GM10847 (cell line): ENCODE results near the gene WFIKKN1.

Experiments
- POLR2A ChIP-seq: IDR thresholded peaks from 2 replicates; pipeline ENCODE4 v1.6.1; 2011; ENCODE audit not compliant: insufficient read length; ENCODE audit errors: extremely low read depth

WFIKKN1 gene

GRCh38 chr16:590815-591200 lies 40.0 kb upstream of the WFIKKN1 start:
- TF ChIP-seq POLR2A: no peak

DNA sequence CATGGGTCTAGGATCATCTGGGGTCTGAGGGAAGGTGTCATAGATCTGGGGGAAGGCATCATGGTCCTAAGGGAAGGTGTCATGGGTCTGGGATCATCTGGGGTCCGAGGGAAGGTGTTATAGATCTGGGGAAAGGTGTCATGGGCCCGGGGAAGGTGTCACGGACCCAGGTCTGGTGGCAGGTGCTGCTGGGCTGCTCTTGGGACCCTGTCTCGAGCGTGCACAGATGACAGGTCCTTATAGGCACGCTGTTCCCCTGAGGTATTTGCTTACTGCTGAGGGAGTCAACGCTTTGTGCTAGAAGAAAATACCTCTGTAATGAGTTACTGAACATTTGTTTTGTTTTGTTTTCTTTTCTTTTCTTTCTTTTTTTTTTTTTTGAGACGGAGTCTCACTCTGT lies 39.6 kb upstream of the WFIKKN1 start:
- TF ChIP-seq POLR2A: no peak

GRCh38 chr16:591892-592517 lies 38.8 kb upstream of the WFIKKN1 start:
- TF ChIP-seq POLR2A: no peak

DNA sequence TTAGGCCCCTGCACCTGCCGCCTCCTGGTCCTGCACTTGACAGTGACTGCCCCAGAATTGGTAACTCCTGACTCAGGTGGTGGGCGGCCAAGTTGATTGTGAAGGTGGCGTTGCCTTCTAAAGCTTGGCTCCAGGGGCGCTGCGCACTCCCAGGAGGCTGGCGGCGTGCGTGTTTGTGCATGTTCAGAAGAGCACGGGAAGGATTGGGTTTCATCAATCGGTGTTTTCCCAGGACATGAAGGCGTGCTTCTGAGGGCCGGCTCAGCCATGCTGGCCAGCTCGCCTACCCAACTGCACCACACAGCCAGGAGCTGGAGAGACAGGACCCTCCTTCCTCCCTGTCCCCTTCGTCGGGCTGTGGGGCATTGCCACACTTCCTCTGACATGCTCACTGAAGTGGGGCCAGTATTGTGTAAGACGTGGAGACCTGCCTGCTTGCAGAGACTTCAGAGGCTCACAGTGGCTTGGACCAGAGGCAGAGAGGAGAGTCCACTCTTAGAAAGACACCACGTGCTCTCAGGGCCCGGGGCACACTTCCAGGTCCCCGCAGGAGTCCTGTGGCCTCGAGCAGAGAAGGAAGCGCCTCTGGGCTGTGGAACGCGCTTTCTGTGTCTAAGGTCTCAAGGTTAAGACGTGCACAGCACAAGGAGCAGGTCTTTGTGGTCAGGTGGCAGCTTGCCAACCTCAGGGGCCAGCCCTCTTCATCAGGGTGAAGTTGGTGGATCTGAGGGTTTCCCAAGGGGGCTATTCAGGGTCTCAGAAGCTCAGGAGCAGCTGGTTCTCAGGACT lies 38.1 kb upstream of the WFIKKN1 start:
- no peak for TF ChIP-seq POLR2A

GRCh38 chr16:593406-593805 lies 37.4 kb upstream of the WFIKKN1 start:
- no peak for TF ChIP-seq POLR2A

DNA sequence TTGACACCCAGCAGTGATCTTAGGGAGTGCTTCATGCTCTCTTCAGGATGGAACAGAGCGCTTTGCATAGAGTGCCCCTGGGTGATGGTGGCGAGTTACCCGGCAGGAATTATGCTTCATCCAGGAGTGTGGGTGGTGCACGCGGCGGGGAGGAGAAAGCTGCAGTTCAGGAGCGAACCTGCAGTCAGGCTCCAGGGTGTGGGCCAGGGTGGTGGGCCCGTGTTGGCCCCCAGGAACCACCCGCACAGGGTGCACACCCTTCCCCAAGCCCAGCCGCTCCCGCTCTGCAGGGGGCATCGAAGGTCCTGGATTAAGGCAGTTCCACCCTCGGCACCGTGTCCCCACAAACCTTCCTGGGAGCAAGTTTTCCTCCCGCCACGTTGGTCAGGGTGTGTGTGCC lies 37.0 kb upstream of the WFIKKN1 start:
- TF ChIP-seq POLR2A: no peak

DNA sequence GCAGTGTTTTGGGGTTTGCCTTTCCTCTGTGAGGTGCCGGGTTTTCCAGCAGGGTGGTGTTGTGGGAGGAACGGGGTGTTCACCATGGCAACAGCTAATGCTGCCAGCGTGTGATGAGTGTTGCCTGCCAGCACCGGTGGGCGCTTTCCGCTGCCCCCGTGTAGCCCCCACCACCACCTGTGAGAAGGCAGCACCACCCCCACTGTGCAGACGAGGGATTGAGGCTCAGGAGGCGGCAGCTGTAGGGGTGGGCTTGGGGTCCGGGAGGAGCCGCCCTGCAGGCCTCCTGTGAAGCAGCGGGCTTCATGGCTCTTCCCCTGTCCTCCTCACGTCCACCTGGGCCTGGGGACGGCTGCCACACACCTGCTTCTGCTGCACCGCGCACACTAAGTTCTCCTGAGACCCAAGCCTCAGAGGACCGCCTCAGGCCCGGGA lies 35.7 kb upstream of the WFIKKN1 start:
- no peak for TF ChIP-seq POLR2A

DNA sequence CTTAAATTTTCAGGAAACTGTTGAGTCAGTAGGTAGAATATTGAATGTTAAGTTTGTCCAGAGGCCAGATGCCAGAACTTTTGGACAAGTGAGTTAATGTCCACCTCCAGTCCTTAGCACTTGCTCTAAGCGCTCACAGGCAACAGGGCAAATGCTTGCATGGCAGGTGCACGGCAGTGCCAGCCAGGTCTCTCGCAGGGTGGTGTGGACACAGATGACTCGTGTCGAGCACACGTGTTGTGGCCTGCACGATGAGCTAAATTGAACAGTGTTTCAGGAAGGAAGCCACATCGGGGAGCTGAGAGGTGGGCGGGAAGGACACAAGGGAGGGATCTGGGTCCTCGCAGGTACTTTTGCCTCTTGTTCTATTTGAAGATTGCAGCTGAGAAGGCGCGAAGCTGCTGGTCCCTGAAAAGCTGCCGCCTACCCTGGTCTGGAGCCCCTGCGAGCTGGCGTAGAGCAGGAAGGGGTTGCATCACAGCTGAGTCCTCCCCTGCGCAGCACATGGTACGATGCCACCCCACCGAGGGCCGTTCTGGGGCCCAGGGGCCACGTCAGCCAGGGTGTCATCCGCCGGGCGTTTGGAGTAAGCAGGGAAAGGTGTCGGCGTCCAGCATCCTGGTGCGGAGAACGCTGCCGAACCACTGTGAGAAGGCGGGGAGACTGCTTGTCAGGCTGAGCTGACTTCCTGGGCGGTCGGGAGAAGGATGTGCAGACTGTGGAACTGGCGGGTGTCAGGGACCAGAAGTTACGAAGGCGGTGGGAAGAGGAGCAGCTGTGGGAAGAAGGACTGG lies 34.6 kb upstream of the WFIKKN1 start:
- no peak for TF ChIP-seq POLR2A

- no peak for TF ChIP-seq POLR2A
These were observed 34.1 kb upstream of the WFIKKN1 start for GRCh38 chr16:596736-597060.

DNA sequence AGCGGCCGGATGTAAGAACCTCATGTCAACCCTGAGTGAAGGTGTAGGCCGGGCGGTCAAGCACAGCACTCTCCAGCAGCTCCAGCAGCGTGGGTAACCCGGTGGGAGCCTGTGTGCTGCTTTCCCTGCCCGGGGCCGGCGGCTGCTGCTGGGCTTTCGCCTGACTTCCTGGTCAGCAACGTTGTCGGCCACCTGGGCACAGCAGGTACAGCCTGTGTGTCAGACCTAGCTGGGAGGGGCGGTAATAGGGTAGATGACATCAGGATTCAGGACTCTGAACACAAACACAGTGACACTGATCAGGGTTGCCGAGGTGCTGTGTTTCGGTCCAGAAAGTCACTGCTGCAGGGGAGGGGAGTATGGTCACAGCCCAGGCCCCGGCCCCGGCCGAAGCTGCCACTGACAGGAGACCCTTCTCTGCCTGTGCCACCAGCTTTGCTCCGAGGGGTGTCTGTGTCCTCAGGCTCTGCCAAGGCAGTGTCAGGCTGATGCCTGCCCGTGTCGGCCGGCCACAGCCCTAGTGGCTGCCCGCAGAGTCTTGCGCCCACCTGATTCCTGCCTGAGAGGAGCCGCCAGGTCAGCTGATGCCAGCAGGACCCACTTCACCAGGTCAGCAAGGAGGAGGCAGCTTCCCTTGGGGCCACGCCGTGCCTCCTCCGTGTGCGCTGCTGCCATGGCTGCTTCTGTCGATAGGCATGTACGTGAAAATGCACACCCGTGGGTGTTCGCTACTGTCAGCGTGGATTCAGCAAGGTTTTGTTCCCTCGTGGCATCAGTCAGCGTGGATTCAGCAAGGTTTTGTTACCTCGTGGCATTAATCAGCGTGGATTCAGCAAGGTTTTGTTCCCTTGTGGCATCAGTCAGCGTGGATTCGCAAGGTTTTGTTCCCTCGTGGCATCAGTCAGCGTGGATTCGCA lies 31.7 kb upstream of the WFIKKN1 start:
- no peak for TF ChIP-seq POLR2A

GRCh38 chr16:600781-601180 lies 30.0 kb upstream of the WFIKKN1 start:
- TF ChIP-seq POLR2A: no peak

DNA sequence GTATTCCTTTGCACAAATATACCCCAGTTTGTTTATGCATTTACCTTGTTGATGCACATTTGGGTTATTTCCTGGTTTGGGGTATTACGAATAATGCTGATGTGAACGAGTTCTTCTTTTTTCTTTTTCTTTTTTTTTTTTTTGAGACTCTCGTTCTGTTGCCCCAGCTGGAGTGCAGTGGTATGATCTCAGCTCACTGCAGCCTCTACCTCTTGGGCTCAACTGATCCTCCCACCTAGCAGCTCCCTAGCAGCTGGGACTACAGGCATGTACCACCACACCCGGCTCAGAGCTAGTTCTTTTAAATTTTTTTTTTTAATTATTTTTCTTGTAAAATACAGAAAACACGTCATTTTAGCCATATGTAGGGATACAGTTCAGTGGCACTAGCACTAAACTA lies 26.9 kb upstream of the WFIKKN1 start:
- no peak for TF ChIP-seq POLR2A

GRCh38 chr16:606656-607307 lies 24.0 kb upstream of the WFIKKN1 start:
- TF ChIP-seq POLR2A: no peak

- no peak for TF ChIP-seq POLR2A
These were observed 22.8 kb upstream of the WFIKKN1 start for GRCh38 chr16:608019-608418.

DNA sequence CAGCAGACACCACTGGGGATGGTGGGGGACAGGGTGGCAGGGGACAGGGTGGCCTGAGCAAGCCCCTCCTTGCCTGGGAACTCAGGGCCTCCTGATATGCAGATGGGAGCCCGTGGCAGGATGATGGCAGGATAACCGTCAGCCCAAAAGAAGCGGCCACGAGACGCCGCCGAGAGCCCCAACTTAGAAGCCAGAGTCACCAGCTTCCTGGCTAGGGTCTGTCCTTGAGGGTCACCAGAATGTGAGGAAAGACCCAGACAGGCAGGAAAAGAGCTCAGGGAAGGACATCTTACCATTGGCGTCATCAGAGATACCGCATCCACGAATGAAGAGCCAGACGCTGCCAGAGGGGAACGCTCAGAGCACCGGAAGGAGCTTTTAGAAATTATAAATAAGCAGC lies 21.5 kb upstream of the WFIKKN1 start:
- TF ChIP-seq POLR2A: no peak
